Suprapubic skin (tissue), 4 donors: Measurements from ENCODE around the gene RRP7A.

Experiments used
- EP300 ChIP-seq: sonication (generic); formaldehyde crosslinking; IDR thresholded peaks from one replicate; pipeline ENCODE4 v1.6.1; 2017; ENCODE audit warnings: antibody characterized with exemption
- POLR2A ChIP-seq, 2 donors: fragments of 450-650 bp; IDR thresholded peaks; one replicate each; pipeline ENCODE4 v1.6.1; 2017; ENCODE audit warnings: antibody characterized with exemption in 2 of 2, mild to moderate bottlenecking in 2 of 2, moderate library complexity in 2 of 2
- POLR2AphosphoS5 ChIP-seq, 3 donors: sonication (generic); formaldehyde crosslinking; IDR thresholded peaks; one replicate each; pipeline ENCODE4 v1.6.1; 2017; ENCODE audit warnings: antibody characterized with exemption in 3 of 3
- TF ChIP-seq, protein P1 (sequence below), 2 donors: fragments of 200-600 bp in 1 of 2; fragments of 450-650 bp in 1 of 2; sonication (generic) in 1 of 2; IDR thresholded peaks; one replicate each; pipeline ENCODE4 v1.5.1; 2016 to 2019; ENCODE audit warnings: antibody characterized with exemption in 2 of 2, mild to moderate bottlenecking in 1 of 2, moderate library complexity in 1 of 2

GRCh38 chr22:42470366-42471082 is 49.1 kb downstream of the RRP7A start:
- TF ChIP-seq, protein P1, sequence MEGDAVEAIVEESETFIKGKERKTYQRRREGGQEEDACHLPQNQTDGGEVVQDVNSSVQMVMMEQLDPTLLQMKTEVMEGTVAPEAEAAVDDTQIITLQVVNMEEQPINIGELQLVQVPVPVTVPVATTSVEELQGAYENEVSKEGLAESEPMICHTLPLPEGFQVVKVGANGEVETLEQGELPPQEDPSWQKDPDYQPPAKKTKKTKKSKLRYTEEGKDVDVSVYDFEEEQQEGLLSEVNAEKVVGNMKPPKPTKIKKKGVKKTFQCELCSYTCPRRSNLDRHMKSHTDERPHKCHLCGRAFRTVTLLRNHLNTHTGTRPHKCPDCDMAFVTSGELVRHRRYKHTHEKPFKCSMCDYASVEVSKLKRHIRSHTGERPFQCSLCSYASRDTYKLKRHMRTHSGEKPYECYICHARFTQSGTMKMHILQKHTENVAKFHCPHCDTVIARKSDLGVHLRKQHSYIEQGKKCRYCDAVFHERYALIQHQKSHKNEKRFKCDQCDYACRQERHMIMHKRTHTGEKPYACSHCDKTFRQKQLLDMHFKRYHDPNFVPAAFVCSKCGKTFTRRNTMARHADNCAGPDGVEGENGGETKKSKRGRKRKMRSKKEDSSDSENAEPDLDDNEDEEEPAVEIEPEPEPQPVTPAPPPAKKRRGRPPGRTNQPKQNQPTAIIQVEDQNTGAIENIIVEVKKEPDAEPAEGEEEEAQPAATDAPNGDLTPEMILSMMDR (IDR thresholded peaks at IDR 0.05) = no peak
- TF ChIP-seq POLR2AphosphoS5 (IDR thresholded peaks at IDR 0.05) (no peak), POLR2A (IDR thresholded peaks at IDR 0.05) (no peak), EP300 (no peak)
